Endothelial cell of umbilical vein (primary cell): ENCODE data around the gene EIF3K. TPM values are rescaled to one million over a fixed set of nuclear protein-coding genes. Genes with fewer than 3 reads are reported as not detected.

Experiments used
- BruUV-seq: library from RNA; stranded (reverse); fragments of 400-500 nt; replicated peaks from 2 replicates; lab custom pipeline; 2021; lab: Mats Ljungman, UMichigan
- CTCF ChIA-PET: fragments of 300-600, 350-600 bp; sonication (Branson Sonifier 250); formaldehyde crosslinking; loops from one replicate; lab custom pipeline; 2021; ENCODE audit warnings: antibody characterized with exemption, inconsistent platforms; lab: Charles Lee
- POLR2A ChIA-PET: fragments of 300-600, 350-600 bp; sonication (Branson Sonifier 250); formaldehyde crosslinking; loops from one replicate; lab custom pipeline; 2021; ENCODE audit warnings: antibody characterized with exemption, inconsistent platforms; lab: Charles Lee
- DNase-seq: peaks from one replicate; pipeline ENCODE4 v3.0.0-alpha.2; 2011; ENCODE audit warnings: low read depth, low spot score
- FAIRE-seq: peaks from 2 replicates; lab custom pipeline; 2011; peaks lifted over from hg19 to GRCh38; lab: Jason Lieb, UNC
- H2AFZ ChIP-seq: 2 replicates; pipeline ENCODE4 v1.6.0; 2012; ENCODE audit warnings: low read depth, low read length, control low read depth, inconsistent platforms
- H3K27ac ChIP-seq: 2 replicates; pipeline ENCODE4 v1.5.1; 2011; ENCODE audit warnings: low read depth, mild to moderate bottlenecking, control low read depth, low read length, moderate library complexity; ENCODE audit not compliant: insufficient read depth
- H3K27me3 ChIP-seq, 2 experiments: 2 replicates each; pipeline versions ENCODE4 v1.6.0 to v1.6.1; 2011; ENCODE audit warnings: low read length in 2 of 2, mixed read lengths in 1 of 2; ENCODE audit not compliant: control insufficient read depth in 2 of 2, insufficient read depth in 2 of 2
- H3K36me3 ChIP-seq, 2 experiments: 2 replicates in 1 of 2; 3 replicates in 1 of 2; pipeline ENCODE4 v1.5.1; 2011; ENCODE audit warnings: low read length in 2 of 2, mild to moderate bottlenecking in 1 of 2, moderate library complexity in 1 of 2; ENCODE audit not compliant: control insufficient read depth in 2 of 2, insufficient read depth in 2 of 2; ENCODE audit errors: extremely low read depth in 1 of 2
- H3K4me1 ChIP-seq: 3 replicates; pipeline ENCODE4 v1.5.1; 2011; ENCODE audit warnings: mild to moderate bottlenecking, low read length; ENCODE audit not compliant: control insufficient read depth, insufficient read depth; ENCODE audit errors: extremely low read depth
- H3K4me2 ChIP-seq: 2 replicates; pipeline ENCODE4 v1.6.1; 2011; ENCODE audit warnings: low read length, control low read depth, mixed read lengths; ENCODE audit not compliant: insufficient read depth
- H3K4me3 ChIP-seq, 3 experiments: fragments of 200-600 bp in 1 of 3; sonication (generic), shearing (Covaris generic) in 1 of 3; replicated peaks in 1 of 3; 2 replicates each; pipeline ENCODE4 v1.5.1; 2011 to 2016; ENCODE audit warnings: control low read depth in 3 of 3, low read length in 3 of 3, mild to moderate bottlenecking in 2 of 3, inconsistent platforms in 1 of 3, low read depth in 1 of 3, moderate library complexity in 1 of 3; ENCODE audit not compliant: insufficient read depth in 1 of 3
- H3K79me2 ChIP-seq: 2 replicates; pipeline ENCODE4 v1.6.0; 2012; ENCODE audit warnings: low read length, inconsistent platforms; ENCODE audit not compliant: control insufficient read depth, insufficient read depth
- H3K9ac ChIP-seq: replicated peaks from 2 replicates; pipeline ENCODE3; 2011; ENCODE audit warnings: low read length, control low read depth; ENCODE audit not compliant: insufficient read depth; ENCODE audit errors: extremely low read depth
- H3K9me1 ChIP-seq: replicated peaks from 3 replicates; pipeline ENCODE4 v1.6.0; 2011; ENCODE audit warnings: mild to moderate bottlenecking, low read length; ENCODE audit not compliant: control insufficient read depth, insufficient read depth; ENCODE audit errors: extremely low read depth
- H3K9me3 ChIP-seq: replicated peaks from 2 replicates; pipeline ENCODE4 v1.5.1; 2012; ENCODE audit warnings: low read length, inconsistent platforms; ENCODE audit not compliant: control insufficient read depth, insufficient read depth
- H4K20me1 ChIP-seq: replicated peaks from 2 replicates; pipeline ENCODE3; 2011; ENCODE audit warnings: mild to moderate bottlenecking, low read length; ENCODE audit not compliant: control insufficient read depth, insufficient read depth; ENCODE audit errors: extremely low read depth
- CTCF ChIP-seq, 2 donors: IDR thresholded peaks; 1 replicate in 1 of 2; 2 replicates in 1 of 2; pipeline ENCODE4 v1.5.1; 2011; ENCODE audit warnings: low read length in 2 of 2, mild to moderate bottlenecking in 2 of 2, moderate library complexity in 2 of 2, control low read depth in 1 of 2, inconsistent platforms in 1 of 2, low read depth in 1 of 2; ENCODE audit not compliant: insufficient read depth in 1 of 2; ENCODE audit errors: extremely low read depth in 1 of 2
- EZH2 ChIP-seq: IDR thresholded peaks from 2 replicates; pipeline ENCODE4 v1.6.1; 2012; ENCODE audit warnings: borderline replicate concordance, low read depth, mild to moderate bottlenecking, moderate library complexity, low read length, inconsistent platforms; ENCODE audit not compliant: severe bottlenecking
- FOS ChIP-seq: IDR thresholded peaks from 2 replicates; pipeline ENCODE4 v1.6.1; 2011; ENCODE audit warnings: mild to moderate bottlenecking, low read length, moderate library complexity, borderline replicate concordance; ENCODE audit not compliant: insufficient read depth
- GATA2 ChIP-seq: IDR thresholded peaks from 2 replicates; pipeline ENCODE4 v1.7.0; 2011; ENCODE audit warnings: low read depth, mild to moderate bottlenecking, moderate library complexity, mixed read lengths, low read length; ENCODE audit not compliant: insufficient read length, insufficient read depth
- JUN ChIP-seq: IDR thresholded peaks from 2 replicates; pipeline ENCODE4 v1.6.1; 2011; ENCODE audit warnings: borderline replicate concordance, low read depth; ENCODE audit not compliant: insufficient read length, insufficient read depth
- MAX ChIP-seq: IDR thresholded peaks from 2 replicates; pipeline ENCODE4 v1.6.1; 2011; ENCODE audit not compliant: insufficient read depth, insufficient read length
- MYC ChIP-seq: IDR thresholded peaks from one replicate; pipeline ENCODE4 v1.6.1; 2011; ENCODE audit warnings: mild to moderate bottlenecking, low read depth, low read length
- POLR2A ChIP-seq: IDR thresholded peaks from 2 replicates; pipeline ENCODE4 v1.6.1; 2012; ENCODE audit warnings: low read depth, mild to moderate bottlenecking, control low read depth, low read length
- POLR2AphosphoS5 ChIP-seq: IDR thresholded peaks from 2 replicates; pipeline ENCODE4 v1.6.1; 2012; ENCODE audit warnings: low read depth, mild to moderate bottlenecking, control low read depth, low read length, moderate library complexity; ENCODE audit not compliant: insufficient read depth
- dilution Hi-C: fragments of 300-500 bp; cut with MboI; formaldehyde crosslinking; loops from one replicate; pipeline ENCODE4 v1.15.0; 2019; ENCODE audit warnings: low sequenced_read_pairs; ENCODE audit not compliant: extremely low pct_ligation_motif_present
- intact Hi-C: fragments of 100-400 bp; cut with micrococcal nuclease; formaldehyde crosslinking; loops from one replicate; pipeline ENCODE4 v1.10.0; 2022
- polyA plus RNA-seq, 4 experiments: library from polyadenylated mRNA; depleted of rRNA in 3 of 4; stranded (reverse) in 3 of 4; unstranded in 1 of 4; fragments of >200 nt; gene quantifications; 2 replicates each; pipeline versions ENCODE4 v1.2.1 to v1.2.3, GENCODE V29; 2011 to 2012; ENCODE audit warnings: missing spikeins in 1 of 4
- total RNA-seq: library from RNA; stranded (reverse); gene quantifications from 2 replicates; pipeline ENCODE4 v1.2.3, GENCODE V29; 2021

Gene EIF3K
- total and polyA plus RNA-seq, 2 donors (not counting 3 experiments of a cell fraction or from before 2014, with no cell fraction given), result 267 to 584 TPM

GRCh38 chr19:38615007-38615581, 3.9 kb upstream of the EIF3K start:
- Histone ChIP-seq H3K27me3 (no peaks in the 10 kb centered on the region), H3K27ac (no peak overlapping the region), H3K4me2 (no peak overlapping the region), H2AFZ (no peak overlapping the region), H4K20me1 (no peaks in the 10 kb centered on the region), H3K9me3 (no peaks in the 10 kb centered on the region), H3K36me3 (no peaks in the 10 kb centered on the region), H3K79me2 (peaks cover 11% of the 10 kb centered on the region), H3K4me1 (peaks cover 12% of the 10 kb centered on the region), H3K9me1 (no peaks in the 10 kb centered on the region), H3K9ac (no peak overlapping the region), H3K4me3 (no peak overlapping the region)
- ChIA-PET POLR2A (no interaction called here), CTCF (interaction anchor here (0.7 to 0.9 kb wide), 2 partner anchors 22 to 110 kb away, joined by 3 read pairs; no protein-coding TSS in a partner anchor)
- DNase-seq (no peak), FAIRE-seq (no peak)
- BruUV-seq, result no TSS peak
- intact Hi-C loops (no loop called here), dilution Hi-C loops (no loop called here)
- TF ChIP-seq FOS (no peak), MYC (no peak), EZH2 (no peak), JUN (no peak), POLR2A (no peak), MAX (no peak), GATA2 (no peak), CTCF (IDR thresholded peaks at IDR 0.05; ENCODE audit: extremely low read depth in 1 of 2, insufficient read depth in 1 of 2, low read depth in 1 of 2, low read length in 2 of 2) (no peak), POLR2AphosphoS5 (no peak)
